HG02678 (cell line): ENCODE data around the gene ORMDL2.

ENCODE experiments used
- ATAC-seq: cut with Tn5 transposase; IDR thresholded peaks from one replicate; pipeline ENCODE4 v1.9.1; 2021; ENCODE audit warnings: mild to moderate bottlenecking, moderate library complexity; ENCODE audit not compliant: unreplicated experiment

ORMDL2 gene

GRCh38 chr12:55817345-55818139 lies at the start of gene ORMDL2, which contains the start of gene SARNP:
Gene ORMDL2, plus strand, starts transcription at chr12:55818041. Its CDS starts 959 bp downstream, at chr12:55819000.
Gene SARNP, minus strand, starts transcription at chr12:55817724. Its CDS starts 23 bp downstream, at chr12:55817701.
- ATAC-seq, result peak; percentile 97

- ATAC-seq, result no peak
Observed at GRCh38 chr12:55771736-55772135, 46.1 kb upstream of the ORMDL2 start.

- ATAC-seq, result no peak
Observed at GRCh38 chr12:55777856-55778255, 40.0 kb upstream of the ORMDL2 start.

GRCh38 chr12:55780685-55781084 lies 37.2 kb upstream of the ORMDL2 start:
- ATAC-seq, result no peak

GRCh38 chr12:55788546-55788945 lies 29.3 kb upstream of the ORMDL2 start:
- no peak for ATAC-seq

- no peak for ATAC-seq
Observed at GRCh38 chr12:55789171-55789570, 28.7 kb upstream of the ORMDL2 start.

GRCh38 chr12:55789893-55790292 lies 27.9 kb upstream of the ORMDL2 start:
- ATAC-seq, result no peak

GRCh38 chr12:55795950-55796349 lies 21.9 kb upstream of the ORMDL2 start:
- ATAC-seq, result no peak

GRCh38 chr12:55797068-55797467 lies 20.8 kb upstream of the ORMDL2 start:
- ATAC-seq, result no peak

GRCh38 chr12:55797550-55797949 lies 20.3 kb upstream of the ORMDL2 start:
- no peak for ATAC-seq

- ATAC-seq, result no peak
Observed at GRCh38 chr12:55806982-55807381, 10.9 kb upstream of the ORMDL2 start.

GRCh38 chr12:55809274-55809673 lies 8.6 kb upstream of the ORMDL2 start:
- ATAC-seq, result no peak

GRCh38 chr12:55812088-55812487 lies 5.8 kb upstream of the ORMDL2 start:
- ATAC-seq, result no peak

- no peak for ATAC-seq
Observed at GRCh38 chr12:55814257-55814656, 3.6 kb upstream of the ORMDL2 start.

- ATAC-seq, result no peak
Observed at GRCh38 chr12:55815473-55815872, 2.4 kb upstream of the ORMDL2 start.

GRCh38 chr12:55816881-55817344 lies 928 bp upstream of the ORMDL2 start:
- no peak for ATAC-seq

GRCh38 chr12:55818140-55818728 lies 393 bp downstream of the ORMDL2 start:
- peak; percentile 23 for ATAC-seq

- ATAC-seq, result no peak
Observed at GRCh38 chr12:55818886-55819285, 1.0 kb downstream of the ORMDL2 start.

- ATAC-seq, result no peak
Observed at GRCh38 chr12:55820679-55821078, 2.8 kb downstream of the ORMDL2 start.

GRCh38 chr12:55822228-55822627 lies 4.4 kb downstream of the ORMDL2 start:
- ATAC-seq, result no peak

- ATAC-seq, result no peak
Observed at GRCh38 chr12:55823419-55823818, 5.6 kb downstream of the ORMDL2 start.

GRCh38 chr12:55824726-55825125 lies 6.9 kb downstream of the ORMDL2 start:
- no peak for ATAC-seq
